Putamen (tissue), 1 donor: Measurements from ENCODE around the gene PLCB3.

Experiments used
- DNase-seq: peaks from one replicate; pipeline ENCODE4 v3.0.0-alpha.2; 2016; ENCODE audit warnings: low spot score

PLCB3 gene

GRCh38 chr11:64287676-64288352, 36.5 kb downstream of the PLCB3 start:
- no peak for DNase-seq

- DNase-seq = no peak
These were observed 37.0 kb downstream of the PLCB3 start for GRCh38 chr11:64288353-64288750.

GRCh38 chr11:64289002-64289564, 37.8 kb downstream of the PLCB3 start:
- DNase-seq = no peak

GRCh38 chr11:64290352-64291261, 39.3 kb downstream of the PLCB3 start:
- DNase-seq = no peak

- DNase-seq = no peak
These were observed 40.0 kb downstream of the PLCB3 start, which contains the start of gene KCNK4 for GRCh38 chr11:64291262-64291751. Gene KCNK4 (plus strand): TSS chr11:64291302. CDS start chr11:64293019, 1,717 bp downstream.

- no peak for DNase-seq
These were observed 40.6 kb downstream of the PLCB3 start for GRCh38 chr11:64291752-64292459.

- no peak for DNase-seq
These were observed 41.3 kb downstream of the PLCB3 start for GRCh38 chr11:64292460-64293254.

GRCh38 chr11:64294774-64295173, 43.4 kb downstream of the PLCB3 start:
- no peak for DNase-seq

- DNase-seq = no peak
These were observed 44.4 kb downstream of the PLCB3 start for GRCh38 chr11:64295760-64296159.

- DNase-seq = no peak
These were observed 44.9 kb downstream of the PLCB3 start for GRCh38 chr11:64296236-64296635.

GRCh38 chr11:64296830-64297698, 45.7 kb downstream of the PLCB3 start:
- no peak for DNase-seq

- no peak for DNase-seq
These were observed 46.5 kb downstream of the PLCB3 start for GRCh38 chr11:64297699-64298358.

GRCh38 chr11:64298966-64299846, 47.9 kb downstream of the PLCB3 start:
- peak; percentile 68 for DNase-seq

- DNase-seq = no peak
These were observed 48.7 kb downstream of the PLCB3 start, which contains the start of gene CATSPERZ for GRCh38 chr11:64299847-64300648. Gene CATSPERZ (plus strand): TSS chr11:64300358. CDS start chr11:64300411, 53 bp downstream.

- no peak for DNase-seq
These were observed 52.0 kb downstream of the PLCB3 start for GRCh38 chr11:64303109-64304031.

- DNase-seq = no peak
These were observed 52.6 kb downstream of the PLCB3 start for GRCh38 chr11:64304032-64304315.
